K562 (cell line): Measurements from ENCODE around the gene KIAA1958. TPM values are rescaled to one million over a fixed set of nuclear protein-coding genes. Genes with fewer than 3 reads are reported as not detected.

Experiments used
- ATAC-seq: fragments of 200-7000 bp; cut with Tn5 transposase; 3 replicates; pipeline ENCODE4 v1.9.1; 2020; ENCODE audit warnings: moderate library complexity
- BruUV-seq: library from RNA; stranded (reverse); fragments of 400-500 nt; replicated peaks from 2 replicates; lab custom pipeline; 2021; lab: Mats Ljungman, UMichigan
- CTCF ChIA-PET: fragments of 300-600 bp; formaldehyde crosslinking; extraction: SDS; loops from one replicate; lab custom pipeline; 2021; ENCODE audit warnings: low intra/inter-chr PET ratio; lab: Yijun Ruan, JAX
- POLR2A ChIA-PET: fragments of 300-600, 350-650 bp; sonication (Branson Sonifier 250); formaldehyde crosslinking; extraction: SDS; loops from one replicate; lab custom pipeline; 2021; ENCODE audit warnings: antibody characterized with exemption, inconsistent platforms; lab: Yijun Ruan, JAX
- DNase-seq, 4 experiments: peaks; one replicate each; pipeline versions ENCODE4 v3.0.0 to v3.0.0-alpha.2; 2011 to 2018; ENCODE audit warnings: low spot score in 3 of 4, mixed read lengths in 3 of 4; ENCODE audit errors: extremely low read depth in 1 of 4
- FAIRE-seq: peaks from 2 replicates; lab custom pipeline; 2011; peaks lifted over from hg19 to GRCh38; lab: Jason Lieb, UNC
- H2AFZ ChIP-seq: 2 replicates; pipeline ENCODE4 v1.6.0; 2011; ENCODE audit warnings: low read depth, low read length, control low read depth, inconsistent platforms
- H3K27ac ChIP-seq: fragments of 200-600 bp; 3 replicates; pipeline ENCODE4 v1.8.0; 2011; ENCODE audit warnings: low read depth, mild to moderate bottlenecking, control low read depth, inconsistent platforms, low read length, moderate library complexity, mixed read lengths; ENCODE audit errors: extremely low read depth
- H3K27me3 ChIP-seq, 2 experiments: fragments of 300-600 bp in 1 of 2; 2 replicates in 1 of 2; 3 replicates in 1 of 2; pipeline versions ENCODE4 v1.6.0 to v1.8.0; 2011; ENCODE audit warnings: inconsistent platforms in 2 of 2, low read length in 2 of 2, mild to moderate bottlenecking in 1 of 2, mixed read lengths in 1 of 2, moderate library complexity in 1 of 2; ENCODE audit not compliant: control insufficient read depth in 2 of 2, insufficient read depth in 2 of 2
- H3K36me3 ChIP-seq: fragments of 300-600 bp; 3 replicates; pipeline ENCODE4 v1.8.0; 2011; ENCODE audit warnings: mild to moderate bottlenecking, low read length, inconsistent platforms; ENCODE audit not compliant: control insufficient read depth, insufficient read depth
- H3K4me1 ChIP-seq, 2 experiments: fragments of 200-600 bp in 1 of 2; replicated peaks in 1 of 2; 2 replicates in 1 of 2; 3 replicates in 1 of 2; pipeline versions ENCODE4 v1.5.1 to v1.8.0; 2011; ENCODE audit warnings: inconsistent platforms in 2 of 2, low read length in 2 of 2, mild to moderate bottlenecking in 1 of 2, mixed read lengths in 1 of 2, moderate library complexity in 1 of 2; ENCODE audit not compliant: control insufficient read depth in 2 of 2, insufficient read depth in 2 of 2
- H3K4me2 ChIP-seq: 2 replicates; pipeline ENCODE4 v1.6.1; 2011; ENCODE audit warnings: low read length, control low read depth, inconsistent platforms, mixed read lengths; ENCODE audit not compliant: insufficient read depth
- H3K4me3 ChIP-seq: fragments of 200-600 bp; sonication (generic), shearing (Covaris generic); 2 replicates; pipeline ENCODE4 v1.5.1; 2016; ENCODE audit warnings: control low read depth, inconsistent platforms
- H3K79me2 ChIP-seq: fragments of 200-600 bp; 3 replicates; pipeline ENCODE4 v1.8.0; 2011; ENCODE audit warnings: low read length, inconsistent platforms; ENCODE audit not compliant: control insufficient read depth, insufficient read depth
- H3K9ac ChIP-seq, 2 experiments: 2 replicates each; pipeline versions ENCODE4 v1.6.0 to v1.6.1; 2011; ENCODE audit warnings: low read depth in 2 of 2, low read length in 2 of 2, control low read depth in 1 of 2, inconsistent platforms in 1 of 2, mild to moderate bottlenecking in 1 of 2, mixed read lengths in 1 of 2; ENCODE audit not compliant: insufficient read depth in 1 of 2
- H3K9me1 ChIP-seq: one replicate; pipeline ENCODE4 v1.6.0; 2011; ENCODE audit warnings: inconsistent platforms, mild to moderate bottlenecking, low read length, moderate library complexity; ENCODE audit not compliant: control insufficient read depth, insufficient read depth
- H3K9me3 ChIP-seq: replicated peaks from 2 replicates; pipeline ENCODE4 v1.5.1; 2011; ENCODE audit warnings: low read depth, low read length, inconsistent platforms; ENCODE audit not compliant: control insufficient read depth, insufficient read depth
- H4K20me1 ChIP-seq: replicated peaks from 2 replicates; pipeline ENCODE4 v1.6.1; 2011; ENCODE audit warnings: low read length, inconsistent platforms, mixed read lengths; ENCODE audit not compliant: control insufficient read depth, insufficient read depth
- CBX8 ChIP-seq: fragments of 200-600 bp; sonication (generic); IDR thresholded peaks from 2 replicates; pipeline ENCODE4 v1.6.1; 2012; ENCODE audit warnings: borderline replicate concordance, mixed run types, low read depth, mild to moderate bottlenecking, moderate library complexity, mixed read lengths, low read length, control low read depth, inconsistent platforms; ENCODE audit not compliant: poor library complexity, severe bottlenecking; ENCODE audit errors: extremely low read depth
- FOXK1 ChIP-seq: sonication (generic); formaldehyde crosslinking; IDR thresholded peaks from 2 replicates; pipeline ENCODE4 v1.8.0; 2022; ENCODE audit warnings: missing genetic modification reagents, mild to moderate bottlenecking, borderline replicate concordance
- HLTF ChIP-seq: fragments of 450-650 bp; IDR thresholded peaks from 2 replicates; pipeline ENCODE4 v1.6.1; 2016
- JUN ChIP-seq, 2 experiments: sonication (generic) in 1 of 2; formaldehyde crosslinking in 1 of 2; IDR thresholded peaks; 2 replicates each; pipeline versions ENCODE4 v1.6.1 to v1.8.0; 2012 to 2022; ENCODE audit warnings: borderline replicate concordance in 2 of 2, mild to moderate bottlenecking in 2 of 2, improper control_type of control experiment in 1 of 2, low read depth in 1 of 2, low read length in 1 of 2, missing genetic modification reagents in 1 of 2
- KHSRP ChIP-seq: fragments of 450-650 bp; IDR thresholded peaks from 2 replicates; pipeline ENCODE4 v1.6.1; 2017
- LARP7 ChIP-seq: fragments of 450-650 bp; IDR thresholded peaks from 2 replicates; pipeline ENCODE4 v1.6.1; 2016
- MCM5 ChIP-seq: fragments of 450-650 bp; IDR thresholded peaks from 2 replicates; pipeline ENCODE4 v1.6.1; 2016; ENCODE audit warnings: low read depth
- RBM15 ChIP-seq: fragments of 200-400 bp; formaldehyde crosslinking; IDR thresholded peaks from 2 replicates; pipeline ENCODE4 v1.6.1; 2018; ENCODE audit warnings: mild to moderate bottlenecking, low read length, moderate library complexity; ENCODE audit not compliant: insufficient read depth
- TCF15 ChIP-seq: fragments of 250-450 bp; sonication (Bioruptor Pico); IDR thresholded peaks from 2 replicates; pipeline ENCODE4 v1.8.0; 2022; ENCODE audit warnings: moderate library complexity, mild to moderate bottlenecking, inconsistent platforms
- YY1 ChIP-seq, 3 experiments: IDR thresholded peaks; 2 replicates each; pipeline ENCODE4 v1.6.1; 2011; ENCODE audit warnings: low read length in 2 of 3, mild to moderate bottlenecking in 2 of 3, moderate library complexity in 2 of 3, borderline replicate concordance in 1 of 3, control low read depth in 1 of 3, low read depth in 1 of 3; ENCODE audit not compliant: insufficient read depth in 3 of 3, insufficient replicate concordance in 2 of 3, control insufficient read depth in 1 of 3, insufficient read length in 1 of 3; ENCODE audit errors: extremely low read depth in 1 of 3
- ZNF398 ChIP-seq: fragments of 250-450 bp; sonication (Bioruptor Pico); IDR thresholded peaks from 2 replicates; pipeline ENCODE4 v1.8.0; 2021; ENCODE audit warnings: moderate library complexity, mild to moderate bottlenecking, inconsistent platforms
- ZNF445 ChIP-seq: fragments of 250-450 bp; sonication (Bioruptor Pico); IDR thresholded peaks from 2 replicates; pipeline ENCODE4 v1.4.0; 2020; ENCODE audit warnings: low read depth, mild to moderate bottlenecking, moderate library complexity
- ZNF77 ChIP-seq: fragments of 250-450 bp; sonication (Bioruptor Pico); IDR thresholded peaks from 2 replicates; pipeline ENCODE4 v1.5.0; 2020
- WGBS: fragments of 100-300 bp; shearing (Covaris generic); methylation state at CpG from one replicate; pipeline ENCODE4 v1.1.6; 2016; ENCODE audit warnings: low coverage, mixed read lengths; ENCODE audit not compliant: insufficient coverage; ENCODE audit errors: missing lambda C conversion rate; 5-methylcytosine and 5-hydroxymethylcytosine counted together
- in situ Hi-C: fragments of 300-500 bp; cut with MboI; formaldehyde crosslinking; loops from 4 replicates; pipeline ENCODE4 v1.15.0; 2018; ENCODE audit warnings: inconsistent platforms, mixed read lengths
- intact Hi-C: fragments of 100-400 bp; cut with micrococcal nuclease; formaldehyde crosslinking; loops from 2 replicates; pipeline ENCODE4 v1.14.2; 2022
- polyA plus RNA-seq, 8 experiments: library from polyadenylated mRNA; depleted of rRNA in 4 of 8; stranded (reverse) in 5 of 8; unstranded in 3 of 8; fragments of >200 nt; fragmentation: Nextera tagmentation in 2 of 8; fragmentation: Illumina TruSeq in 1 of 8; extraction: Ambion mirVana in 2 of 8; extraction: Trizol in 1 of 8; gene quantifications; 2 replicates each; pipeline versions ENCODE4 v1.2.1 to v1.2.3, GENCODE V29; 2011 to 2014; ENCODE audit warnings: inconsistent platforms in 1 of 8, missing spikeins in 1 of 8
- total RNA-seq, 7 experiments: library from RNA; depleted of rRNA in 6 of 7; stranded (reverse); fragments of >200 nt in 6 of 7; fragmentation: Illumina TruSeq in 2 of 7; extraction: Trizol in 2 of 7; gene quantifications; 2 replicates each; pipeline versions ENCODE4 v1.2.1 to v1.2.3, GENCODE V29; 2011 to 2021; ENCODE audit warnings: low replicate concordance in 1 of 7
- TF ChIP-seq, protein P1 (sequence below): fragments of 450-650 bp; IDR thresholded peaks from 2 replicates; pipeline ENCODE4 v1.6.1; 2016; ENCODE audit warnings: low read depth, mild to moderate bottlenecking, moderate library complexity

The KIAA1958 gene
- total and polyA plus RNA-seq, 9 of the 15 experiments (the other 6 are each of a cell fraction or from before 2014, with no cell fraction given), result 1.1 to 16.0 (median 10.1) TPM

- BruUV-seq, result no TSS peak
- POLR2A ChIA-PET, result interaction anchor here (0.7 to 1.0 kb wide), 2 partner anchors 9 to 25 kb away, joined by 3 to 4 read pairs; no protein-coding TSS in a partner anchor
- Histone ChIP-seq H3K9ac (no peak overlapping the region), H3K4me2 (no peak overlapping the region), H2AFZ (no peak overlapping the region), H3K79me2 (no peaks in the 10 kb centered on the region; the same call in 2 of the 3 replicates), H4K20me1 (no peaks in the 10 kb centered on the region), H3K9me1 (no peaks in the 10 kb centered on the region), H3K9me3 (no peaks in the 10 kb centered on the region), H3K27ac (no peak overlapping the region), H3K4me1 (no peaks in the 10 kb centered on the region; a peak in 1 of 5 replicates), H3K27me3 (no peaks in the 10 kb centered on the region), H3K4me3 (no peak overlapping the region), H3K36me3 (peaks cover 72% of the 10 kb centered on the region)
- DNase-seq, result no peak
- no peak for FAIRE-seq
- ATAC-seq, result no peak
- in situ Hi-C loops, result no loop called here
- 71% methylated on average over 4 of the region's 4 CpGs for WGBS
- CTCF ChIA-PET, result no interaction called here
- intact Hi-C loops, result no loop called here
- no peak for TF ChIP-seq TCF15 (CRISPR knock-in tag)
- no peak for TF ChIP-seq LARP7
- TF ChIP-seq ZNF398 (CRISPR knock-in tag), result no peak
- no peak for TF ChIP-seq ZNF445
- TF ChIP-seq CBX8, result no peak
- TF ChIP-seq, protein P1, sequence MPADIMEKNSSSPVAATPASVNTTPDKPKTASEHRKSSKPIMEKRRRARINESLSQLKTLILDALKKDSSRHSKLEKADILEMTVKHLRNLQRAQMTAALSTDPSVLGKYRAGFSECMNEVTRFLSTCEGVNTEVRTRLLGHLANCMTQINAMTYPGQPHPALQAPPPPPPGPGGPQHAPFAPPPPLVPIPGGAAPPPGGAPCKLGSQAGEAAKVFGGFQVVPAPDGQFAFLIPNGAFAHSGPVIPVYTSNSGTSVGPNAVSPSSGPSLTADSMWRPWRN, result no peak
- TF ChIP-seq YY1 (IDR thresholded peaks at IDR 0.05; ENCODE audit: borderline replicate concordance in 1 of 3, control insufficient read depth in 1 of 3, extremely low read depth in 1 of 3, insufficient read depth in 3 of 3, insufficient read length in 1 of 3, insufficient replicate concordance in 2 of 3, low read depth in 1 of 3, low read length in 2 of 3), result no peak
- no peak for TF ChIP-seq MCM5
- no peak for TF ChIP-seq KHSRP
- no peak for TF ChIP-seq HLTF
- TF ChIP-seq ZNF77, result no peak
- TF ChIP-seq RBM15, result no peak
- no peak for TF ChIP-seq FOXK1 (CRISPR knock-in tag)
- TF ChIP-seq JUN (IDR thresholded peaks at IDR 0.05; ENCODE audit: borderline replicate concordance, low read depth, low read length), result no peak
- TF ChIP-seq JUN (CRISPR knock-in tag; IDR thresholded peaks at IDR 0.05; ENCODE audit: borderline replicate concordance), result no peak
These were observed 208.3 kb downstream of the KIAA1958 start for GRCh38 chr9:112694706-112695555.
